ENCODE measurements around the gene C11orf97.

DNA sequence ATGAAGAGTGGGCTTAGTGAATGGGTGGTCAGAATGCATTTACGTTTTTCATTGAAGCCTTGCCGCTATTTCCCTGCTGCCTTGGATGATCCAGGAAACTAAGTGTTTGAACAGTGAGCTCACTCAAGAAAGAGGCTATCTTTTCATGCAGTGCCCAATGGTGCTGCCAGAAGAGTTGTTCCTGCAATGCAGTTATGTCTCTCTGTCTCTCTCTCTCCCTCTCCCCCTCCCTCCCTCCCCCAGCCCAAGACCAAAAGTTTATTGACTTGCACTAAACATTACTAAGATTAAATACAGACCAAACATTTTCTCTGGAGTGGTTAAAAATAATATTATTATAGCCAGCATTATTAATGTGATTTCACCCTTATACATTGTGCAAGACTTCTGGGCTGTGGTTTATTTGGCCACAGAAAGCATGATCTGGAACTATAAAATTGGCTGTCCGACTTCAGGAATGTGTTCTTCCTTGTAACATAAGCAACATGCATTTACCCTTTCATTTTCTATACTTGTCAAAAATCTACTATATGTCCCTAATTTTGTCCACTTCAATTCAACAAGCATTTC lies 24.9 kb downstream of the C11orf97 start:
- TF ChIP-seq, protein P1, sequence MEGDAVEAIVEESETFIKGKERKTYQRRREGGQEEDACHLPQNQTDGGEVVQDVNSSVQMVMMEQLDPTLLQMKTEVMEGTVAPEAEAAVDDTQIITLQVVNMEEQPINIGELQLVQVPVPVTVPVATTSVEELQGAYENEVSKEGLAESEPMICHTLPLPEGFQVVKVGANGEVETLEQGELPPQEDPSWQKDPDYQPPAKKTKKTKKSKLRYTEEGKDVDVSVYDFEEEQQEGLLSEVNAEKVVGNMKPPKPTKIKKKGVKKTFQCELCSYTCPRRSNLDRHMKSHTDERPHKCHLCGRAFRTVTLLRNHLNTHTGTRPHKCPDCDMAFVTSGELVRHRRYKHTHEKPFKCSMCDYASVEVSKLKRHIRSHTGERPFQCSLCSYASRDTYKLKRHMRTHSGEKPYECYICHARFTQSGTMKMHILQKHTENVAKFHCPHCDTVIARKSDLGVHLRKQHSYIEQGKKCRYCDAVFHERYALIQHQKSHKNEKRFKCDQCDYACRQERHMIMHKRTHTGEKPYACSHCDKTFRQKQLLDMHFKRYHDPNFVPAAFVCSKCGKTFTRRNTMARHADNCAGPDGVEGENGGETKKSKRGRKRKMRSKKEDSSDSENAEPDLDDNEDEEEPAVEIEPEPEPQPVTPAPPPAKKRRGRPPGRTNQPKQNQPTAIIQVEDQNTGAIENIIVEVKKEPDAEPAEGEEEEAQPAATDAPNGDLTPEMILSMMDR (IDR thresholded peaks at IDR 0.05): no peak
- TF ChIP-seq POLR2A (IDR thresholded peaks at IDR 0.05): no peak
